ENCODE results near the gene PRPH.
A peak's percentile ranks its signal among the peaks of the same experiment; 100 is the strongest.
"Not testable (repeated sequence)": the region's sequence is repeated elsewhere in the genome, so short reads cannot be mapped to it uniquely, and the experiment has no call there.

The PRPH gene

DNA sequence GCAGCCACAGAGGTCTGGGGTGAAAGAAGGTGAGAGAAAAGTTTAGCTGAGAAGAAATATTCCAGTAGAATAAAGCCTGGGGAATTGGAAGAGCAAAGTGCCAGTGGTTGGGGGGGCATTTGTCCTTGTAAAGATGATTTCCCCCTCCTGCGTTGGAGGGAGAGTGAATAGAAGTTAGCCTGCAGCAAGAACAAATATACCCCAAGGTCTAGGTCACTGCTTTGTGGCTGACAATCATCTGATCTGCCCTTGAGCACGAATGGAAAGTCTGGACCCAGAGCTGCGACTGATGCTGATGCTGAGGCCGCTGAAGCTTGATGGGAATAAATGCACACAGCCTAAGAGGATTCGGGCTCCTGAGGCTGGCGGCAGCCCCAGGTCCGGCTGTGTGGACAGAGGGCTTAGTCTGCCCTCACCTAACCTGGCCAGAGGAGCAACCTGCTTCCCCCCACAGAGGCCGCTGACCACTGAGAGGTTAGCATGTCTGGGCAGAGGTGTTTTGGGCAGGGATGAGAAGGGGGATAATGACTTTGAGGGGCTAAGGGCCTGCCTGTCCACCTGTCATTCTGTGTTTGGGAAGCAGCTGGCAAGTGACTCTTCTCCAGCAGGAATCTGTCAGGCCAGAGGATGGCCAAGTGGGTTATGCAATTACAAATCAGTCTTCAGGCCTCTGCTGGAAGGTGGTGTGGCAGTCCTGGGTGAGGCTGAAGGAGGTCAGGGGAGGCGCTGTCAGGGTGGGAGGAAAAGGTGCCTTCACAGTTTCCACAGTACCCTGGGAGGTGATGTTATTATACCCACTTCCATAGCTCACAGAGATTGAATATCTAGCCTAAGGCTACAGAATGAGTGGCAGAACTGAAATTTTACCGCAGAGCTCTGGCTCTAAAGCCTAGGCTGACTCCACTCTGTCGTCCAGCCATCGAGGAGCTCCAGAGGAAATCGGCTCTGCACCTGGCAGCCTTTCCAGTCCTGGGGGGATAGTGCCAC, 18.4 kb upstream of the PRPH start:
- FAIRE-seq: no peak

- no peak for FAIRE-seq
These were observed 17.5 kb upstream of the PRPH start for GRCh38 chr12:49277466-49277865.

DNA sequence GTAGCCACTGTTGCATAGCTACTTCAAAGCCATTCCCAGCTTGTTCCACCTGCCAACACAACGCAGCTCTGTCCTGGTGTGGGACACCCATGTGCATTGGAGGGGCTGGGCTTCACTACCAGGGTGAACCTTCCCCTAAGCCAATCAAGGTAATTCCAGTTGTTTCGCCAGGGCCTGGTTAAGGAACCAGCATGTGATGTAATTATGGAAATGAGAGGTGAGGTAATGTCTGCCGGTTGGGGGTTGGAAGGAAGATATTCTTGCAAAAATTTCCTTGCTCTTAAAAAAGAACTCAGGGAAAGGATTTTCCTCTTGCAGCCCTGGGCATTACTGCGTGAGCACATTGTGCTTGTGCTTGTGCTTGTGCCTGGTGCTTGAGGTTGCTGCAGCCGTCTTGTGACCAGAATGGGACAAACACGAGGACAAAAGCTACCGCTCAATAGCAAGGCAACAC, 15.2 kb upstream of the PRPH start:
- FAIRE-seq: no peak

GRCh38 chr12:49280545-49280944, 14.4 kb upstream of the PRPH start:
- FAIRE-seq: not testable (repeated sequence)

GRCh38 chr12:49282302-49282701, 12.6 kb upstream of the PRPH start:
- FAIRE-seq: no peak

DNA sequence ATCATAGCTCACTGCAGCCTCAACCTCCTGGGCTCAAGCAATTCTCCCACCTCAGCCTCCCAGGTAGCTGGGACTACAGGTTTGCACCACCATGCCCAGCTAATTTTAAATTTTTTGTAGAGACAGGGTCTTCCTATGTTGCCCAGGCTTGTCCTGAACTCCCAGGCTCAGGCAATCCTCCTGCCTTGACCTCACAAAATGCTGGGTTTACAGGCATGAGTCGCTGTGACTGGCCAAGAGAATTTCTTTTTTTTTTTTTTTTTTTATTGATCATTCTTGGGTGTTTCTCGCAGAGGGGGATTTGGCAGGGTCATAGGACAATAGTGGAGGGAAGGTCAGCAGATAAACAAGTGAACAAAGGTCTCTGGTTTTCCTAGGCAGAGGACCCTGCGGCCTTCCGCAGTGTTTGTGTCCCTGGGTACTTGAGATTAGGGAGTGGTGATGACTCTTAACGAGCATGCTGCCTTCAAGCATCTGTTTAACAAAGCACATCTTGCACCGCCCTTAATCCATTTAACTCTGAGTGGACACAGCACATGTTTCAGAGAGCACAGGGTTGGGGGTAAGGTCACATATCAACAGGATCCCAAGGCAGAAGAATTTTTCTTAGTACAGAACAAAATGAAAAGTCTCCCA, 12.1 kb upstream of the PRPH start:
- not testable (repeated sequence) for FAIRE-seq

- no peak for FAIRE-seq
These were observed 11.2 kb upstream of the PRPH start for GRCh38 chr12:49283541-49284429.

DNA sequence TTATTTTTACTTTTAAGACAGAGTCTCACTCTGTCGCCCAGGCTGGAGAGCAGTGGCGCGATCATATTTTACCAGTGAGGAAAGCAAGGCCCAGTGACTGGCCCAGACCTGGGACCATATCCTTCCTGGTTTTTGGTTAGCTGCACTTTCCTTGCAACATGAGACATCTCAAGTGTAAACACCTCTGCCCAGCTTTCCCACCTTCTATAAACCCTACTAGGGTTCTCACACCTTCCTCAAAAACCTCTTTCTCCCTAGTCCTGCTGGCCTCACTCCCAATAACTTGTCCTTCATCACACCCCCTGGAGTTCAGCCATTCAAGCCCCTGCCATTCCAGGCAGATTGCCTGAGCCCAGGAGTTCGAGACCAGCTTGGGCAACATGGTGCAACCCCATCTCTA, 10.3 kb upstream of the PRPH start:
- no peak for FAIRE-seq

DNA sequence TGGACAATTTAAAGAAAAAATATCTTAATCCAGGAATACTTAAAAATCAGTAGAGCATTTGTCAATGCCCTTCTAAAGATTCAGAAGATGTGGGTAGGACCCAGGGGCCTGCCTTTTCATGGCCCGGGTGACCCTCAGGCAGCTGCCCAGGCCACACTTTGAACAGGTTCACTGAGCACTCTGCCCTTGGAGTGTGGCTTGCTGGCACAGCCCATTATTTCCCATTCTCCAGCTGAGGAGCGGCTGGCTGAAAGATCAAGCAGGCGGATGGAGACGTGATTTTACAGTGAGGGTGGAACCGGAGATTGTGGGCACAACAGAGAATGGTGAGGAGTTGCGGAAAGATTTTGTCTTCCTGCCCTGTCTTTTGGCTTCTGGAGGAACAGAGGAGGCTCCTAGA, 7.1 kb upstream of the PRPH start:
- FAIRE-seq: no peak

- peak; percentile 55 for FAIRE-seq
These were observed 6.5 kb upstream of the PRPH start for GRCh38 chr12:49288412-49288853.

GRCh38 chr12:49288922-49289555, 5.9 kb upstream of the PRPH start:
- no peak for FAIRE-seq

DNA sequence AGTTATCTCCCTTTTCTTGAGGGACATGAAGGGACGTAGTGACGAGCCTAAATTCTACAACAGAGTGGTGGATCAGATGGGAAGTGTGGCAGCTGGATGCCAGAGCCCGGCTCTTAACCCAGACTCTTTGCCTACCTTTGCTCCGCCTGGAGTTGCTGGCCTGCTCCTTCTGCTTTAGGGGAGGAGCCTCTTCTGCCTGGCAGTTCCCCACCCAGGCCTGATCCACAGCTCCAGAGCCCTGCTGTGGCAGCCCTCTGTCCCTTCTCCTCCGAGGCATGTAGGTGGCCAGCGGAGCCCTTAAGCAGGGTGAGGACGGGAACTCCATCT, 2.3 kb upstream of the PRPH start:
- FAIRE-seq: no peak

GRCh38 chr12:49293056-49293956, 1.6 kb upstream of the PRPH start:
- no peak for FAIRE-seq

DNA sequence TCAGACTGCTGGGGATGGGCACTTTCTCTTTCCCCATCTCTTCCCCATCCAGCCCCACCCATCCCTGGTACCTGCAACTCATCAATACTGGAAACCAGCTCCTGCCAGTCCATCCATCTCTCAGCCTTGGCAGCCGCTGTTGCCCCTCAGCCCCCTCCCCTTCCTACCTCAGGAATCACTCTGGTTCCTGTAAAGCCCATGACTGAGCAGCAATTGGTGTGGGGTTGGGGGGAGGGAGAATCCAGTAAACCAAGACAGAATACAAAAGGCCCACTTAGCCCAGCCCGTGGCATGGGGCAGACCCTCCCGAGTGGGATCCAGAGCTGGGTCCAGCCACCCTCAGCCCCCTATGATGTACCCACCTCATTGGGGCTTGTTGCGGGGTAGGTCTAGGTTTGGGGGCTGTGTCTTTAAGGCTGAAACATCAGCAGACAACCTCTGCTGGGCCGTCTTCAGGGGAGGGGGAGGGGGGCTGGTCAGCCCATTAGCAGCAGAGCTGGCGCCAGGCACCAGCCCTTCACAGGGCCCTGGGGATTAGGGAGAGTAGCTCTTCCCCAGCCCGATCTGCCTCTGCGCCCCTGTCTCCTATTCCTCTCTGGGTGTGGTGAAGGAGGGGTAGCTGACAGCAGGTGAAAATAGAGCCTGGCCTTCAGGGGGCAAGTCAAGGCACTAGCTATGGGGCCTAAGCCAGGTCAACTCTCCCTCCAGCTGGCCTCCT, 702 bp upstream of the PRPH start:
- no peak for FAIRE-seq

- no peak for FAIRE-seq
These were observed 204 bp upstream of the PRPH start for GRCh38 chr12:49294804-49295081.

- no peak for FAIRE-seq
These were observed 1.3 kb downstream of the PRPH start for GRCh38 chr12:49296034-49296835.

GRCh38 chr12:49296836-49297694, 2.1 kb downstream of the PRPH start:
- FAIRE-seq: no peak

GRCh38 chr12:49297695-49298060, 2.7 kb downstream of the PRPH start:
- no peak for FAIRE-seq

- FAIRE-seq: no peak
These were observed 3.2 kb downstream of the PRPH start for GRCh38 chr12:49298160-49298559.

Measured in endometrium (tissue), 2 donors.